Ascending aorta (tissue), 2 donors: ENCODE measurements around the gene SLC35E4. TPM values are rescaled to one million over a fixed set of nuclear protein-coding genes. Genes with fewer than 3 reads are reported as not detected.

Experiments used
- DNase-seq, 2 donors: peaks; one replicate each; pipeline ENCODE4 v3.0.0-alpha.2; 2019; ENCODE audit warnings: low spot score in 2 of 2
- H3K27ac ChIP-seq, 2 donors: fragments of 200-600 bp; sonication (generic); one replicate each; pipeline ENCODE4 v1.5.1; 2016 to 2017; ENCODE audit warnings: mild to moderate bottlenecking in 1 of 2
- H3K27me3 ChIP-seq: fragments of 200-600 bp; sonication (generic); one replicate; pipeline ENCODE4 v1.5.1; 2017
- H3K36me3 ChIP-seq, 2 donors: fragments of 200-600 bp; sonication (generic); one replicate each; pipeline ENCODE4 v1.5.1; 2016
- H3K4me1 ChIP-seq, 2 donors: fragments of 200-600 bp; sonication (generic); one replicate each; pipeline ENCODE4 v1.5.1; 2016 to 2017; ENCODE audit warnings: mild to moderate bottlenecking in 1 of 2
- H3K4me3 ChIP-seq, 2 donors: fragments of 200-600 bp; sonication (generic); one replicate each; pipeline ENCODE4 v1.5.1; 2016 to 2017; ENCODE audit warnings: mild to moderate bottlenecking in 1 of 2
- H3K9me3 ChIP-seq, 2 donors: fragments of 200-600 bp; sonication (generic); one replicate each; pipeline ENCODE4 v1.5.1; 2016
- intact Hi-C: fragments of 100-400 bp; cut with DNase I; formaldehyde crosslinking; loops from one replicate; pipeline ENCODE4 v1.15.1; 2023
- total RNA-seq: library from RNA; depleted of rRNA; stranded (reverse); fragments of >200 nt; gene quantifications from one replicate; pipeline ENCODE4 v1.1.0, GENCODE V29; 2016
- TF ChIP-seq, protein P1 (sequence below), 3 experiments: fragments of 200-600 bp in 2 of 3; fragments of 450-650 bp in 1 of 3; sonication (generic) in 2 of 3; IDR thresholded peaks; one replicate each; pipeline ENCODE4 v1.5.1; 2016 to 2019; ENCODE audit warnings: antibody characterized with exemption in 3 of 3, mild to moderate bottlenecking in 1 of 3, moderate library complexity in 1 of 3

Gene SLC35E4
- total RNA-seq, 1 donor from 2014 or later: 38.1 TPM

DNA sequence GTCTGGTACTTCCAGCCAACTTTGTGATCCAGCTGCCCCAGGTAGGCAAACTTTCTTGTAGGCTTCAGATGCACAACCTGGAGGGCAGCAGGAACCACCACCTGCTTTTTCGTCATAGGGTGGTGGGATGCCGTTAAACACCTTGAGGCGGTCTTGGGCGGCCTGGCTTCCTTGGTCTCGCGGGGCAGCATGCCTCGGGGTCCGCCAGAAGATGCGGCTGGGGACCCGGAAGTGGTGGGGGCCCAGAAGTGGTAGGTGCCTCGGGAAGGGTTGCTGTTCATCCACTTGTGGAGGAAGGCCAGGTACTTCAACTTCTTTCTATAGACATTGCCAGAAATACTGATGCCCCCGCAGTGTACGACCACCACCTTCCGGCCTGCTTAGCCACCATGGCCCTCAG is 18.8 kb downstream of the SLC35E4 start:
- intact Hi-C loops: no loop called here
- Histone ChIP-seq H3K36me3 (peaks cover 3% of the 10 kb centered on the region in 2 donors), H3K27me3 (no peaks in the 10 kb centered on the region), H3K4me1 (no peaks in the 10 kb centered on the region), H3K27ac (no peak overlapping the region), H3K9me3 (no peaks in the 10 kb centered on the region), H3K4me3 (no peak overlapping the region)
- TF ChIP-seq, protein P1, sequence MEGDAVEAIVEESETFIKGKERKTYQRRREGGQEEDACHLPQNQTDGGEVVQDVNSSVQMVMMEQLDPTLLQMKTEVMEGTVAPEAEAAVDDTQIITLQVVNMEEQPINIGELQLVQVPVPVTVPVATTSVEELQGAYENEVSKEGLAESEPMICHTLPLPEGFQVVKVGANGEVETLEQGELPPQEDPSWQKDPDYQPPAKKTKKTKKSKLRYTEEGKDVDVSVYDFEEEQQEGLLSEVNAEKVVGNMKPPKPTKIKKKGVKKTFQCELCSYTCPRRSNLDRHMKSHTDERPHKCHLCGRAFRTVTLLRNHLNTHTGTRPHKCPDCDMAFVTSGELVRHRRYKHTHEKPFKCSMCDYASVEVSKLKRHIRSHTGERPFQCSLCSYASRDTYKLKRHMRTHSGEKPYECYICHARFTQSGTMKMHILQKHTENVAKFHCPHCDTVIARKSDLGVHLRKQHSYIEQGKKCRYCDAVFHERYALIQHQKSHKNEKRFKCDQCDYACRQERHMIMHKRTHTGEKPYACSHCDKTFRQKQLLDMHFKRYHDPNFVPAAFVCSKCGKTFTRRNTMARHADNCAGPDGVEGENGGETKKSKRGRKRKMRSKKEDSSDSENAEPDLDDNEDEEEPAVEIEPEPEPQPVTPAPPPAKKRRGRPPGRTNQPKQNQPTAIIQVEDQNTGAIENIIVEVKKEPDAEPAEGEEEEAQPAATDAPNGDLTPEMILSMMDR (IDR thresholded peaks at IDR 0.05): no peak
- DNase-seq: no peak

DNA sequence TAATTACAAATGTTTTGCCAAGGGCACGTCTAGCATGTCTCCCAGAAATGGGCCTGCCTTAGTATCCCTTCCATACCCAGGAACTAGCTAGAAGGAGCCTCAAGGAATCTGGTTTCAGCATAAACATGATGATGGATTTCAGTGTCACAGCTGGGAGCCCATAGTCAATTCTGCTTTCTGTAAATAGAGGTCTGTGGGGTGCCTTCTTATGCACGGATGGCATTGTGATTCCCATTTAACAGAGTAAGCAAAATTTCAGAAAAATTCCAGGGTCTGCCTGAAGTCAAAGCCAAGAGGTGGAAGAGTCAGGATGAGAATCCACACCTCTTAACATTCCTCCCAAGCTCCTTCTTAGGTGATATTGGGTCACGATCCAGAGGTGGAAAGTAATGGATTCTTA is 20.0 kb downstream of the SLC35E4 start:
- H3K9me3 ChIP-seq: no peaks in the 10 kb centered on the region
- no peaks in the 10 kb centered on the region for H3K27me3 ChIP-seq
- no peaks in the 10 kb centered on the region for H3K4me1 ChIP-seq
- no peak for DNase-seq
- H3K36me3 ChIP-seq: peaks cover 3 to 6% of the 10 kb centered on the region in 2 donors
- H3K4me3 ChIP-seq: no peak overlapping the region
- H3K27ac ChIP-seq: no peak overlapping the region
- intact Hi-C loops: no loop called here
- TF ChIP-seq, protein P1 (IDR thresholded peaks at IDR 0.05): no peak

DNA sequence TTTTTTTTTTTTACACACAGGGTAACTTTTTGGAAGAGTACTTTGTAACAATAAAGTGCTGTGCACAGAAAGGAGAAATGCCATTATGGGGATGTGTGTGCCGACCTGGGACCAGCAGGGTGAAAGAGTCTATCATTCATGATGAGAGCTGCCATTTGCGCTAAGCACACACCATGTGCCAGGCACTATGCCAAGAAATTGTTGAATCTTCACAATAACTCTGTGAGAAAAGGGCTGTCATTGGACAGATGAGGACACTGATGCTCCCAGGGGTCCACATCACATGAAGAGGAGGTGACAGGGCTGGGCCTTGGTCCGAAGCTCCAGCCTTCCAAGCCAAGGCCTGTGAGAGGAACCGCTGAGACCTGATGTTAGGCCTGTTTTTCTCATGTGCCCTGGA is 26.5 kb downstream of the SLC35E4 start:
- DNase-seq: no peak
- intact Hi-C loops: no loop called here
- Histone ChIP-seq H3K27ac (no peak overlapping the region), H3K27me3 (no peaks in the 10 kb centered on the region), H3K4me1 (no peaks in the 10 kb centered on the region), H3K9me3 (no peaks in the 10 kb centered on the region), H3K4me3 (no peak overlapping the region), H3K36me3 (peaks cover 18 to 19% of the 10 kb centered on the region in 2 donors)
- TF ChIP-seq, protein P1 (IDR thresholded peaks at IDR 0.05): no peak

DNA sequence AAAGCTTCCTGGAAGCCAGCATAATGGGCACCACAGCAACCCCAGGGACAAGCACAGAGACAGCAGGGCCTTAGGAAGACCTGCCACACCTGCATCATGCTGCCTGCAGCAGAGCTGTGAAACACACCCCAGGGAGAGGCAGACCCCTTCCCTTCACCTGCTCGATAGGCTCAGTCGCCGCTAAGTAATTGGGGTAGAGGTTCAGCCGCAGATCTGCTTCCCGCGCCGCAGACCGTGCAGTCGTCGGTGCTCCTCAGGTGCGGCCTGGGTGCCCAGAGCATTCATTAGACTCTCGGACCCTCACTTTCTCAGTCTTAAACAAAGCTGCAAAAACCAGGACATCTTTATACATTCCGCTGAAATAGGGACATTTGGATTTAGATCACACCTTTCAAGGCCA is 29.2 kb downstream of the SLC35E4 start:
- Histone ChIP-seq H3K27me3 (no peaks in the 10 kb centered on the region), H3K4me3 (no peak overlapping the region), H3K9me3 (no peaks in the 10 kb centered on the region), H3K4me1 (peaks cover 4% of the 10 kb centered on the region in 2 donors), H3K36me3 (peaks cover 16% of the 10 kb centered on the region in 2 donors), H3K27ac (no peak overlapping the region)
- intact Hi-C loops: loop anchor here (5.0 kb wide), 1 partner anchor 72 kb away; the partner anchor contains the start of gene PES1
- TF ChIP-seq, protein P1 (IDR thresholded peaks at IDR 0.05): no peak
- DNase-seq: no peak

DNA sequence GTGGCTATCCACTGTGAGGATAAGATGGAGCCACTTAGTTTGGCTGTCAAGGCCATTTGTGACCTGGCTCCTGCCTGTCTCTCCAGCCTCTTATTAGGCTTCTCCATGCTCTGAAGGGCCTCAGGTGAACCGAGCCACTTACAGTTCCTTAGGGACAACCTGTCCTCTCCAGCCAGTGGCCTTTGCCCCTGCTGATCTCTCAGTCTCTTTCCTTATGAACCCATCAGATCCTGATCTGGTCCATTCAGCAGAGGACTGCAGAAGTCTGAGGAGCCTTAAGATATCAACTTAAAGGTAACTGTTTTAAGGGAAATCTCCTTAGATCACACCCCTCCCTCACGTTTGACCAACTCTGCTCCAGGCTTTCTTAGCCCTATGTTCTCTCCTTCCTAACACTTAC is 29.7 kb downstream of the SLC35E4 start:
- no peak overlapping the region for H3K4me3 ChIP-seq
- H3K9me3 ChIP-seq: no peaks in the 10 kb centered on the region
- peaks cover 4% of the 10 kb centered on the region in 2 donors for H3K4me1 ChIP-seq
- no peaks in the 10 kb centered on the region for H3K27me3 ChIP-seq
- intact Hi-C loops: loop anchor here (5.0 kb wide), 1 partner anchor 73 kb away; the partner anchor contains the start of gene PES1
- DNase-seq: no peak
- no peak overlapping the region for H3K27ac ChIP-seq
- TF ChIP-seq, protein P1 (IDR thresholded peaks at IDR 0.05): no peak
- peaks cover 14 to 16% of the 10 kb centered on the region in 2 donors for H3K36me3 ChIP-seq

DNA sequence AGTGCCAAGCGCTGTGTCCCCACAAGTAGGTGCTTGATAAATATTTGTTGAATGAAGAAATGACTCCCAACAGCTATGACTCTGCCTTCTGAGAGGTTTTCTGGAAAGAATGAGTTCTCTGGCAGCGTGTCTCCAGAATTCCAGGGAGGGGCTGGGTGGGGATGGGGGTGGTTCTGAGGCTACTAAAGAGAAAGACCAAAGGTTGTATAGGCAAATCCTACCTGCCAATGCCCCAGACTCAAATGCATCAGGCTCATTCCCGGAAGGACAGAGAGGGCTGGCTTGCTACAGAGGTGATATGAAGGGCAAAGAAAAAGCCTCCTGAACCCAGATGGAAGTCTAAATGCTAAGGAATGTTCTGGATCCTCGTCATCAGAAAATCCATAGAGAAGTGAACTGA is 30.2 kb downstream of the SLC35E4 start:
- Histone ChIP-seq H3K4me1 (peaks cover 4% of the 10 kb centered on the region in 2 donors), H3K27me3 (no peaks in the 10 kb centered on the region), H3K36me3 (peaks cover 14 to 16% of the 10 kb centered on the region in 2 donors), H3K4me3 (no peak overlapping the region), H3K27ac (no peak overlapping the region), H3K9me3 (no peaks in the 10 kb centered on the region)
- TF ChIP-seq, protein P1 (IDR thresholded peaks at IDR 0.05): no peak
- no peak for DNase-seq
- intact Hi-C loops: loop anchor here (5.0 kb wide), 1 partner anchor 73 kb away; the partner anchor contains the start of gene PES1
